Kidney epithelial cell (primary cell): Measurements from ENCODE around the gene CNTNAP2. TPM values are rescaled to one million over a fixed set of nuclear protein-coding genes. Genes with fewer than 3 reads are reported as not detected.

Source experiments
- DNase-seq: peaks from one replicate; pipeline ENCODE4 v3.0.0-alpha.2; 2010; ENCODE audit warnings: low read depth
- H3K27me3 ChIP-seq: 2 replicates; pipeline ENCODE4 v1.6.0; 2011; ENCODE audit warnings: low read length; ENCODE audit not compliant: control insufficient read depth, insufficient read depth
- H3K36me3 ChIP-seq: 2 replicates; pipeline ENCODE4 v1.5.1; 2011; ENCODE audit warnings: low read length; ENCODE audit not compliant: control insufficient read depth, insufficient read depth
- H3K4me3 ChIP-seq: 2 replicates; pipeline ENCODE4 v1.5.1; 2011; ENCODE audit warnings: low read depth, mild to moderate bottlenecking, control low read depth, low read length
- total RNA-seq: library from RNA; depleted of rRNA; stranded (reverse); fragments of >200 nt; gene quantifications from 2 replicates; pipeline ENCODE4 v1.2.3, GENCODE V29; 2015
- TF ChIP-seq, protein P1 (sequence below): IDR thresholded peaks from 2 replicates; pipeline ENCODE4 v1.5.1; 2011; ENCODE audit warnings: mild to moderate bottlenecking, moderate library complexity, low read length, control low read depth, inconsistent platforms; ENCODE audit not compliant: insufficient read depth, poor library complexity, severe bottlenecking

CNTNAP2 gene
- total RNA-seq, 1 donor from 2014 or later = 14.0 TPM

- Histone ChIP-seq H3K4me3 (no peak overlapping the region), H3K27me3 (no peaks in the 10 kb centered on the region), H3K36me3 (no peaks in the 10 kb centered on the region)
- no peak for DNase-seq
- TF ChIP-seq, protein P1, sequence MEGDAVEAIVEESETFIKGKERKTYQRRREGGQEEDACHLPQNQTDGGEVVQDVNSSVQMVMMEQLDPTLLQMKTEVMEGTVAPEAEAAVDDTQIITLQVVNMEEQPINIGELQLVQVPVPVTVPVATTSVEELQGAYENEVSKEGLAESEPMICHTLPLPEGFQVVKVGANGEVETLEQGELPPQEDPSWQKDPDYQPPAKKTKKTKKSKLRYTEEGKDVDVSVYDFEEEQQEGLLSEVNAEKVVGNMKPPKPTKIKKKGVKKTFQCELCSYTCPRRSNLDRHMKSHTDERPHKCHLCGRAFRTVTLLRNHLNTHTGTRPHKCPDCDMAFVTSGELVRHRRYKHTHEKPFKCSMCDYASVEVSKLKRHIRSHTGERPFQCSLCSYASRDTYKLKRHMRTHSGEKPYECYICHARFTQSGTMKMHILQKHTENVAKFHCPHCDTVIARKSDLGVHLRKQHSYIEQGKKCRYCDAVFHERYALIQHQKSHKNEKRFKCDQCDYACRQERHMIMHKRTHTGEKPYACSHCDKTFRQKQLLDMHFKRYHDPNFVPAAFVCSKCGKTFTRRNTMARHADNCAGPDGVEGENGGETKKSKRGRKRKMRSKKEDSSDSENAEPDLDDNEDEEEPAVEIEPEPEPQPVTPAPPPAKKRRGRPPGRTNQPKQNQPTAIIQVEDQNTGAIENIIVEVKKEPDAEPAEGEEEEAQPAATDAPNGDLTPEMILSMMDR = no peak
Measured at GRCh38 chr7:146405737-146406136, 289.1 kb downstream of the CNTNAP2 start.

DNA sequence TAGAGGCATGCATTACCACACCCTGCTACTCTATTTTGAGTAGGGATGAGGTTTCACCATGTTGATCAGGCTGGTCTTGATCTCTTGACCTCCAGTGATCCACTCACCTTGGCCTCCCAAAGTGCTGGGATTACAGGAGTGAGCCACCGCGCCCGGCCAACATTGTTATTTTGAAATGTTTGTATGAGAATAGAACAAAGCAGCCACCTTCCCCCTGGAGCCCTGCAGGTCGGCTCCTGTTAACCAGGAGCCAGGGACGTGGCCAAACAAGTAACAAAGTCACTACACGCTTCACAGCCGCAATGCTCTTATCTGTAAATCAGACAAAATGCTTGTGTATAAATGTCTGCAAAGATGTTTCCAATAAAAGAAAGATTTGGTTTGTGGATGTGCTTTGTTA, 295.4 kb downstream of the CNTNAP2 start:
- no peak for DNase-seq
- no peaks in the 10 kb centered on the region for H3K27me3 ChIP-seq
- H3K36me3 ChIP-seq = no peaks in the 10 kb centered on the region
- no peak overlapping the region for H3K4me3 ChIP-seq
- TF ChIP-seq, protein P1 = no peak

- TF ChIP-seq, protein P1 = no peak
- Histone ChIP-seq H3K27me3 (no peaks in the 10 kb centered on the region), H3K4me3 (no peak overlapping the region), H3K36me3 (no peaks in the 10 kb centered on the region)
- DNase-seq = no peak
Measured at GRCh38 chr7:146412781-146413180, 296.2 kb downstream of the CNTNAP2 start.

GRCh38 chr7:146414373-146414772, 297.8 kb downstream of the CNTNAP2 start:
- no peak for DNase-seq
- H3K36me3 ChIP-seq = no peaks in the 10 kb centered on the region
- TF ChIP-seq, protein P1 = no peak
- H3K4me3 ChIP-seq = no peak overlapping the region
- no peaks in the 10 kb centered on the region for H3K27me3 ChIP-seq

GRCh38 chr7:146414937-146415336, 298.3 kb downstream of the CNTNAP2 start:
- no peak overlapping the region for H3K4me3 ChIP-seq
- H3K27me3 ChIP-seq = no peaks in the 10 kb centered on the region
- no peaks in the 10 kb centered on the region for H3K36me3 ChIP-seq
- TF ChIP-seq, protein P1 = no peak
- DNase-seq = no peak

- TF ChIP-seq, protein P1 = no peak
- Histone ChIP-seq H3K27me3 (no peaks in the 10 kb centered on the region), H3K36me3 (no peaks in the 10 kb centered on the region), H3K4me3 (no peak overlapping the region)
- DNase-seq = no peak
Measured at GRCh38 chr7:146417176-146417575, 300.6 kb downstream of the CNTNAP2 start.
